Naive thymus-derived CD4-positive, alpha-beta T cell (primary cell): ENCODE data around the gene FUT4. TPM values are rescaled to one million over a fixed set of nuclear protein-coding genes. Genes with fewer than 3 reads are reported as not detected.

ENCODE experiments used
- ATAC-seq: fragments of 150-1000 bp; cut with Tn5 transposase; 2 replicates; pipeline ENCODE4 v1.10.0; 2021; ENCODE audit warnings: mild to moderate bottlenecking, moderate library complexity
- CTCF ChIA-PET: fragments of 350-600 bp; sonication (Branson Sonifier 250); formaldehyde crosslinking; loops from one replicate; lab custom pipeline; 2021; ENCODE audit warnings: antibody characterized with exemption; lab: Charles Lee
- POLR2A ChIA-PET: fragments of 350-600 bp; sonication (Branson Sonifier 250); formaldehyde crosslinking; loops from one replicate; lab custom pipeline; 2021; ENCODE audit warnings: antibody characterized with exemption, inconsistent platforms; lab: Charles Lee
- DNase-seq, 9 donors: peaks; one replicate each; pipeline versions ENCODE4 v3.0.0 to v3.0.0-alpha.2; 2020 to 2022; ENCODE audit warnings: mixed read lengths in 1 of 9
- H3K27ac ChIP-seq: one replicate; pipeline ENCODE4 v1.7.0; 2013; ENCODE audit warnings: mild to moderate bottlenecking, low read depth, low read length, moderate library complexity
- H3K27me3 ChIP-seq, 2 donors: one replicate each; pipeline ENCODE4 v1.7.0; 2013; ENCODE audit warnings: low read length in 2 of 2, mild to moderate bottlenecking in 2 of 2, moderate library complexity in 2 of 2; ENCODE audit not compliant: control insufficient read depth in 2 of 2, insufficient read depth in 2 of 2
- H3K36me3 ChIP-seq, 3 experiments: 1 replicate in 2 of 3; 2 replicates in 1 of 3; pipeline ENCODE4 v1.7.0; 2013; ENCODE audit warnings: low read length in 3 of 3, mild to moderate bottlenecking in 3 of 3, moderate library complexity in 1 of 3; ENCODE audit not compliant: insufficient read depth in 3 of 3, control insufficient read depth in 2 of 3
- H3K4me1 ChIP-seq, 2 donors: one replicate each; pipeline ENCODE4 v1.7.0; 2013; ENCODE audit warnings: low read length in 2 of 2, mild to moderate bottlenecking in 2 of 2, moderate library complexity in 1 of 2; ENCODE audit not compliant: control insufficient read depth in 2 of 2, insufficient read depth in 2 of 2
- H3K4me3 ChIP-seq: 2 replicates; pipeline ENCODE4 v1.7.0; 2013; ENCODE audit warnings: mild to moderate bottlenecking, low read length
- H3K9me3 ChIP-seq, 3 experiments: 1 replicate in 2 of 3; 2 replicates in 1 of 3; pipeline ENCODE4 v1.7.0; 2013; ENCODE audit warnings: low read length in 3 of 3; ENCODE audit not compliant: control insufficient read depth in 2 of 3
- H3K27ac Mint-ChIP-seq, 9 donors: one replicate each; pipeline ENCODE4 v1.8.0; 2020 to 2022; ENCODE audit warnings: mixed read lengths in 9 of 9, mild to moderate bottlenecking in 8 of 9, moderate library complexity in 5 of 9, inconsistent platforms in 2 of 9
- H3K27me3 Mint-ChIP-seq, 5 donors: one replicate each; pipeline ENCODE4 v1.8.0; 2021 to 2022; ENCODE audit warnings: mixed read lengths in 5 of 5, mild to moderate bottlenecking in 1 of 5
- H3K36me3 Mint-ChIP-seq, 5 donors: one replicate each; pipeline ENCODE4 v1.8.0; 2020 to 2022; ENCODE audit warnings: mixed read lengths in 5 of 5, mild to moderate bottlenecking in 3 of 5, inconsistent platforms in 1 of 5
- H3K4me1 Mint-ChIP-seq, 7 donors: one replicate each; pipeline ENCODE4 v1.8.0; 2020 to 2022; ENCODE audit warnings: mixed read lengths in 7 of 7, mild to moderate bottlenecking in 3 of 7, inconsistent platforms in 1 of 7
- H3K4me3 Mint-ChIP-seq, 10 donors: one replicate each; pipeline ENCODE4 v1.8.0; 2020 to 2022; ENCODE audit warnings: mild to moderate bottlenecking in 10 of 10, mixed read lengths in 10 of 10, moderate library complexity in 6 of 10, inconsistent platforms in 2 of 10
- H3K9me3 Mint-ChIP-seq, 11 donors: one replicate each; pipeline ENCODE4 v1.8.0; 2020 to 2022; ENCODE audit warnings: mixed read lengths in 11 of 11, mild to moderate bottlenecking in 4 of 11, inconsistent platforms in 1 of 11, moderate library complexity in 1 of 11
- intact Hi-C, 2 donors: fragments of 100-400 bp; cut with micrococcal nuclease; formaldehyde crosslinking; loops; one replicate each; pipeline ENCODE4 v1.15.1; 2023
- polyA plus RNA-seq, 2 donors: library from polyadenylated mRNA; unstranded; fragments of 300-500 nt; fragmentation: Illumina TruSeq; gene quantifications; one replicate each; pipeline ENCODE4 v1.2.3, GENCODE V29; 2021
- total RNA-seq, 6 experiments: library from RNA in 5 of 6; stranded (reverse) in 5 of 6; gene quantifications; 1 replicate in 5 of 6; 2 replicates in 1 of 6; pipeline ENCODE4 v1.2.3 and lab custom pipeline; 2021 to 2026

The FUT4 gene
- total and polyA plus RNA-seq, 7 experiments from 2014 or later: 1.4 to 10.2 (median 6.1) TPM

DNA sequence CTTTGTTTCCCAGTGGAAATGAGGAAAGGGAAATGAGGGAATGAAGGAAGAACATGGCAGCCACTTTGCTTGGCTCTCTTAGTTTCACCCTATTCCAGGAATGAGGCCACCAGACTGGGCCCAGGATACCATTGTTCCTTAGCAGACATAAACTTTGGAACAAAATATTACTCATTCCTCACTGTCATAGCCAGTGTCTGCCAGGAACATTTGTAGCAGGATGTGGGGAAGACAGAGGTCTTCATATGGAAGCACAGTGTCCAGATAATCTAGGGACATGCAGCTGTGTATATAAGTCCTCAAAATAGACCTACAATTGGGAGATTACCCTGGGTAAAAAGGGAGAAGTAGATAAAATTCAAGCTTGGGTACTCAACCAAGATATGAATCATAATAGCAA is 15.2 kb upstream of the FUT4 start:
- ATAC-seq: no peak
- ChIA-PET CTCF (no interaction called here), POLR2A (no interaction called here)
- no peak for DNase-seq
- Mint-ChIP-seq H3K4me3 (no peak overlapping the region), H3K9me3 (no peaks in the 10 kb centered on the region), H3K36me3 (no peaks in the 10 kb centered on the region), H3K27ac (no peak overlapping the region), H3K4me1 (no peaks in the 10 kb centered on the region), H3K27me3 (peaks cover 11 to 58% (median 29%) of the 10 kb centered on the region in 5 donors)
- intact Hi-C loops: no loop called here
- Histone ChIP-seq H3K4me1 (no peaks in the 10 kb centered on the region), H3K4me3 (no peak overlapping the region), H3K9me3 (no peaks in the 10 kb centered on the region), H3K27ac (no peak overlapping the region), H3K27me3 (no peaks in the 10 kb centered on the region), H3K36me3 (no peaks in the 10 kb centered on the region)

DNA sequence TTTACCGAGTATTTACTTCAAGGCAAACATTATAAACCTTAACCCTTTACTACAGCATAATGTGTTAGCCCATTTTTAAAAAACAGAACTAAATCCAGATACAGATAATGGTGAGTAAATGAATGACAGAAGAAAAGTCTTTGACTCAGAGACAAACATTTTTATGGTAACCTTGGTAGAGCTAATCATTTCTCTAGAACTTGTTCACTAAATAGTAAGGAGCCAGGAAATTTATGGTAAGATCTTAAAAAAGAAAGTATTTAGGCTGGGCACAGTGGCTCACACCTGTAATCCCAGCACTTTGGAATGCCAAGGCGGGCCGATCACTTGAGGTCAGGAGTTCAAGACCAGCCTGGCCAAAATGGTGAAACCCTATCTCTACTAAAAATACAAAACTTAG is 11.5 kb upstream of the FUT4 start:
- ATAC-seq: no peak
- Mint-ChIP-seq H3K27ac (no peak overlapping the region), H3K27me3 (peaks cover 21 to 58% (median 33%) of the 10 kb centered on the region in 5 donors), H3K4me3 (no peak overlapping the region), H3K4me1 (no peaks in the 10 kb centered on the region), H3K9me3 (no peaks in the 10 kb centered on the region), H3K36me3 (no peaks in the 10 kb centered on the region)
- no peaks in the 10 kb centered on the region for H3K36me3 ChIP-seq
- no peak overlapping the region for H3K27ac ChIP-seq
- no peaks in the 10 kb centered on the region for H3K27me3 ChIP-seq
- CTCF ChIA-PET: interaction anchor here (1.6 kb wide), 1 partner anchor 13 kb away, joined by 5 read pairs; no protein-coding TSS in a partner anchor
- intact Hi-C loops: no loop called here
- H3K9me3 ChIP-seq: no peaks in the 10 kb centered on the region
- no peaks in the 10 kb centered on the region for H3K4me1 ChIP-seq
- no peak for DNase-seq
- no peak overlapping the region for H3K4me3 ChIP-seq
- POLR2A ChIA-PET: no interaction called here

DNA sequence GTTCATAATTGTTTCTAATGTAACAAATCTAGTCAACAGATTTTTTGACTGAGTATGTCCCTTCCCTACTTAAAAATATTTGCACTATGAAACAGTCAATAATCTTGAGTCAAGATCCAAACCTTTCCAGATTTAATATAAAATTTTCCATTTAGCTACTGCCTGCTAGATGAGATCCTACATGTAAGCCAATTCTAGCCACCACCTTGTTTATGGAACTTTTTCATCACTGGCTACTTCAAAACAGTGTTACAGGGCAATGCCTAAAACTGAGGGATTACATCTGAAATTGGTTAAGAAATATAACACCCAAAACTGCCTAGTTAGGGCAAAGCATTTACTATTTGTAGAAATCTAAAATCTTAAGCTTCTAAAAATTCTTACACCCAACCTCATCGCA is 10.5 kb upstream of the FUT4 start:
- ChIA-PET CTCF (interaction anchor here (0.6 to 1.6 kb wide), 2 partner anchors 14 to 16 kb away, joined by 4 to 5 read pairs; no protein-coding TSS in a partner anchor), POLR2A (no interaction called here)
- no peak overlapping the region for H3K4me3 ChIP-seq
- intact Hi-C loops: no loop called here
- H3K27me3 ChIP-seq: no peaks in the 10 kb centered on the region
- Mint-ChIP-seq H3K27ac (no peak overlapping the region), H3K36me3 (no peaks in the 10 kb centered on the region), H3K4me1 (no peaks in the 10 kb centered on the region), H3K9me3 (no peaks in the 10 kb centered on the region), H3K27me3 (peaks cover 16 to 57% (median 36%) of the 10 kb centered on the region in 5 donors), H3K4me3 (no peak overlapping the region)
- H3K27ac ChIP-seq: no peak overlapping the region
- H3K36me3 ChIP-seq: no peaks in the 10 kb centered on the region
- no peaks in the 10 kb centered on the region for H3K9me3 ChIP-seq
- ATAC-seq: no peak
- H3K4me1 ChIP-seq: no peaks in the 10 kb centered on the region
- no peak for DNase-seq

DNA sequence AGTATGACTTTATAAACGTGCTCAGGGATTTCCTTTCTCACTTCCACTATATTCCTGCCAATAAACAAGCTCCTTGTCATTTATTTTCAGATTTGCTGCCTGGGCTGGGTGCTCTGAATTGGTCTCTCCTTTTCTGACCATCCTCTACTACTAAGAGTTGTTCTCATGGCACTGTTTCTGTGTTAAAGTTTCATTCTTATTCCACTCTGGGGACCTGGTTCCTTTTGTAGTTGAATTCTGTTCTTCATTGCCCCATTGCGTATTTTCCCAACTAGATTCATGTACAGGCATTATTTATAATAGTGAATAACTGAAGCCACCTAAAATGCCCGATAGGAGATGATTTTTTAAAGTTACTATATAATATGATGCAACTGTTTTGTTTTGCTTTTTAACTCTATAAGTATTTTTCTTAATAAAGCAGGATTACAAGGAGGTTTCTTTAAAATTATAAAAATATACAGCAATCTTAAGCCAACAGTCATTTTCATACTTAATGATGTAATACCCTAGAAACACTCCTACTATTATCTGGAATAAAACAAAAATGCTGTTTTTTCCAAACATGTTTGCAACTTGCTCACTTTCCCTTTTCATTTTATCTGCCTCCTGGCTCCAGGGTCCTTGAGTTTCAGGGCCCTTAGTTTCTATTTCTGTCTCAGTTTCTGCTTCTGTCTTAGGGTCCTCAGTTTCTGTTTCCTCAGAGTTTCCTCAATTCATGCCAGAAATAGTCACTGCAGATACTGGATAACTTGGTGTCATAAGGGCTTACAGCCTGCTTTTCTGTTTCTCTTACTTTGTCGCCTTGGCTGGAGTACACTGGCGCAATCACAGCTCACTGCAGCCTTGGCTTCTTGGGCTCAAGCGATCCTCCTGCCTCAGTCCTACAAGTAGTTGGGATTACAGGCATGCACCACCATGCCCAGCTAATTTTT is 9.8 kb upstream of the FUT4 start:
- no peak overlapping the region for H3K4me3 Mint-ChIP-seq
- POLR2A ChIA-PET: no interaction called here

DNA sequence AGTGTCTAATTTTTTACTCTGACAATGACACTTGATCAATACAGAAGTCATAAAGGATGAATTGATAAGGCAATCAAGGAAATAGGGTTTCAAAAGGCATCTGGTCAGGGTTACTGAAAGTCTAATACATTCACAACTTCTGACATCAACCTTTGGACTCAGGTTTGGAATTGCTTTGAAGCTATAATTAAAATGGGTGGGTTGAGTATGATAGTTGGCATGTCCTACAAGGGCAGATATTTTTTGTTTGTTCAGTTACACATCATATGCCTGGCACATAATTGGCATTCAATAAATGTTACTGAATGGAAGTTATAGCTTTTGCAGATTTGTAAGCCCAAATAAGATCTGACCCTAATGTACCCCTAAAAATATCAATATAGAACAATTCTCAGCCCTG is 7.3 kb upstream of the FUT4 start:
- Histone ChIP-seq H3K9me3 (no peaks in the 10 kb centered on the region), H3K4me1 (no peaks in the 10 kb centered on the region), H3K27me3 (no peaks in the 10 kb centered on the region), H3K4me3 (no peak overlapping the region), H3K27ac (no peak overlapping the region), H3K36me3 (no peaks in the 10 kb centered on the region)
- DNase-seq (no peak), ATAC-seq (no peak)
- Mint-ChIP-seq H3K4me1 (no peaks in the 10 kb centered on the region), H3K9me3 (no peaks in the 10 kb centered on the region), H3K27me3 (peaks cover 11 to 43% (median 22%) of the 10 kb centered on the region in 5 donors), H3K27ac (no peak overlapping the region), H3K36me3 (no peaks in the 10 kb centered on the region), H3K4me3 (no peak overlapping the region)
- POLR2A ChIA-PET: no interaction called here
- CTCF ChIA-PET: no interaction called here
- intact Hi-C loops: no loop called here

More for the DNA sequence above, 9.8 kb upstream of the FUT4 start:
- Mint-ChIP-seq H3K9me3 (no peaks in the 10 kb centered on the region), H3K27me3 (peaks cover 14 to 55% (median 30%) of the 10 kb centered on the region in 5 donors), H3K4me1 (no peaks in the 10 kb centered on the region), H3K36me3 (no peaks in the 10 kb centered on the region), H3K27ac (no peak overlapping the region)
- intact Hi-C loops: no loop called here
- CTCF ChIA-PET: interaction anchor here (0.6 to 1.6 kb wide), 2 partner anchors 14 to 17 kb away, joined by 4 to 5 read pairs; no protein-coding TSS in a partner anchor
- no peaks in the 10 kb centered on the region for H3K36me3 ChIP-seq
- H3K9me3 ChIP-seq: no peaks in the 10 kb centered on the region
- no peak overlapping the region for H3K4me3 ChIP-seq
- no peaks in the 10 kb centered on the region for H3K27me3 ChIP-seq
- H3K4me1 ChIP-seq: no peaks in the 10 kb centered on the region
- DNase-seq: no peak
- H3K27ac ChIP-seq: no peak overlapping the region
- no peak for ATAC-seq

DNA sequence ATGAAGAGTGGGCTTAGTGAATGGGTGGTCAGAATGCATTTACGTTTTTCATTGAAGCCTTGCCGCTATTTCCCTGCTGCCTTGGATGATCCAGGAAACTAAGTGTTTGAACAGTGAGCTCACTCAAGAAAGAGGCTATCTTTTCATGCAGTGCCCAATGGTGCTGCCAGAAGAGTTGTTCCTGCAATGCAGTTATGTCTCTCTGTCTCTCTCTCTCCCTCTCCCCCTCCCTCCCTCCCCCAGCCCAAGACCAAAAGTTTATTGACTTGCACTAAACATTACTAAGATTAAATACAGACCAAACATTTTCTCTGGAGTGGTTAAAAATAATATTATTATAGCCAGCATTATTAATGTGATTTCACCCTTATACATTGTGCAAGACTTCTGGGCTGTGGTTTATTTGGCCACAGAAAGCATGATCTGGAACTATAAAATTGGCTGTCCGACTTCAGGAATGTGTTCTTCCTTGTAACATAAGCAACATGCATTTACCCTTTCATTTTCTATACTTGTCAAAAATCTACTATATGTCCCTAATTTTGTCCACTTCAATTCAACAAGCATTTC is 6.6 kb upstream of the FUT4 start:
- H3K27ac Mint-ChIP-seq: no peak overlapping the region
- H3K36me3 Mint-ChIP-seq: no peaks in the 10 kb centered on the region
- H3K9me3 Mint-ChIP-seq: no peaks in the 10 kb centered on the region
- ATAC-seq: no peak
- H3K4me3 Mint-ChIP-seq: no peak overlapping the region
- Histone ChIP-seq H3K4me3 (no peak overlapping the region), H3K27ac (no peak overlapping the region), H3K27me3 (no peaks in the 10 kb centered on the region), H3K36me3 (no peaks in the 10 kb centered on the region), H3K4me1 (no peaks in the 10 kb centered on the region), H3K9me3 (no peaks in the 10 kb centered on the region)
- ChIA-PET CTCF (no interaction called here), POLR2A (no interaction called here)
- intact Hi-C loops: no loop called here
- no peaks in the 10 kb centered on the region for H3K4me1 Mint-ChIP-seq
- no peak for DNase-seq
- H3K27me3 Mint-ChIP-seq: peaks cover 11 to 39% (median 22%) of the 10 kb centered on the region in 5 donors
